IMR-90 (cell line): Measurements from ENCODE around the gene ADAMTS9. TPM values are rescaled to one million over a fixed set of nuclear protein-coding genes. Genes with fewer than 3 reads are reported as not detected.
A peak's percentile ranks its signal among the peaks of the same experiment; 100 is the strongest.

Source experiments
- ATAC-seq: fragments of 200-7000 bp; cut with Tn5 transposase; 2 replicates; pipeline ENCODE4 v1.9.1; 2020; ENCODE audit warnings: low read depth, mild to moderate bottlenecking, moderate library complexity
- BruUV-seq: library from RNA; stranded (reverse); fragments of 400-500 nt; replicated peaks from 2 replicates; lab custom pipeline; 2021; lab: Mats Ljungman, UMichigan
- CTCF ChIA-PET: fragments of 300-600 bp; formaldehyde crosslinking; extraction: SDS; loops from one replicate; lab custom pipeline; 2021; ENCODE audit warnings: antibody characterized with exemption; lab: Yijun Ruan, JAX
- POLR2A ChIA-PET: fragments of 300-600 bp; sonication (Branson Sonifier 250); formaldehyde crosslinking; loops from one replicate; lab custom pipeline; 2022; ENCODE audit warnings: antibody characterized with exemption; ENCODE audit not compliant: unreplicated experiment; lab: Charles Lee
- DNase-seq: peaks from one replicate; pipeline ENCODE4 v3.0.0; 2013
- H2AFZ ChIP-seq: replicated peaks from 2 replicates; pipeline ENCODE3; 2013; ENCODE audit warnings: low read length, mild to moderate bottlenecking; ENCODE audit not compliant: poor library complexity
- H2AK5ac ChIP-seq: 2 replicates; pipeline ENCODE4 v1.6.1; 2013; ENCODE audit warnings: low read depth, low read length, inconsistent platforms
- H2AK9ac ChIP-seq: replicated peaks from 2 replicates; pipeline ENCODE3; 2013; ENCODE audit warnings: mild to moderate bottlenecking, low read depth, low read length, moderate library complexity; ENCODE audit not compliant: poor library complexity
- H2BK120ac ChIP-seq: 2 replicates; pipeline ENCODE4 v1.6.1; 2013; ENCODE audit warnings: low read depth, low read length, inconsistent platforms
- H2BK15ac ChIP-seq: 3 replicates; pipeline ENCODE4 v1.6.1; 2013; ENCODE audit warnings: low read depth, low read length, inconsistent platforms
- H2BK20ac ChIP-seq: 2 replicates; pipeline ENCODE4 v1.6.1; 2013; ENCODE audit warnings: low read depth, mild to moderate bottlenecking, inconsistent platforms, low read length, moderate library complexity
- H2BK5ac ChIP-seq: 2 replicates; pipeline ENCODE4 v1.6.1; 2013; ENCODE audit warnings: mild to moderate bottlenecking, low read depth, low read length, inconsistent platforms; ENCODE audit not compliant: poor library complexity, severe bottlenecking
- H3K14ac ChIP-seq: replicated peaks from 2 replicates; pipeline ENCODE4 v1.6.1; 2013; ENCODE audit warnings: low read depth, low read length, inconsistent platforms
- H3K18ac ChIP-seq: 2 replicates; pipeline ENCODE4 v1.6.1; 2013; ENCODE audit warnings: low read depth, low read length, control low read depth
- H3K23ac ChIP-seq: 2 replicates; pipeline ENCODE4 v1.6.1; 2013; ENCODE audit warnings: low read depth, low read length, inconsistent platforms
- H3K27ac ChIP-seq: 2 replicates; pipeline ENCODE4 v1.5.1; 2013; ENCODE audit warnings: mild to moderate bottlenecking, control low read depth, low read length; ENCODE audit not compliant: insufficient read depth
- H3K27me3 ChIP-seq: 2 replicates; pipeline ENCODE4 v1.6.1; 2013; ENCODE audit warnings: low read length; ENCODE audit not compliant: control insufficient read depth, insufficient read depth
- H3K36me3 ChIP-seq: 2 replicates; pipeline ENCODE4 v1.6.1; 2013; ENCODE audit warnings: low read length, mixed read lengths; ENCODE audit not compliant: control insufficient read depth, insufficient read depth
- H3K4ac ChIP-seq: 2 replicates; pipeline ENCODE4 v1.6.1; 2013; ENCODE audit warnings: low read depth, low read length, inconsistent platforms
- H3K4me1 ChIP-seq: 2 replicates; pipeline ENCODE4 v1.6.1; 2013; ENCODE audit warnings: low read length, mixed read lengths; ENCODE audit not compliant: control insufficient read depth, insufficient read depth
- H3K4me2 ChIP-seq: 2 replicates; pipeline ENCODE4 v1.6.1; 2013; ENCODE audit warnings: low read depth, mild to moderate bottlenecking, control low read depth, low read length, moderate library complexity
- H3K4me3 ChIP-seq: 2 replicates; pipeline ENCODE4 v1.5.1; 2013; ENCODE audit warnings: low read depth, mild to moderate bottlenecking, control low read depth, low read length, moderate library complexity; ENCODE audit not compliant: insufficient read depth
- H3K56ac ChIP-seq: 2 replicates; pipeline ENCODE4 v1.6.1; 2013; ENCODE audit warnings: low read length, inconsistent platforms; ENCODE audit not compliant: insufficient read depth; ENCODE audit errors: extremely low read depth
- H3K79me1 ChIP-seq, 2 experiments: 2 replicates each; pipeline ENCODE4 v1.6.1; 2013; ENCODE audit warnings: low read length in 2 of 2, inconsistent platforms in 1 of 2, low read depth in 1 of 2
- H3K9ac ChIP-seq: 2 replicates; pipeline ENCODE4 v1.6.1; 2013; ENCODE audit warnings: low read depth, low read length, control low read depth
- H3K9me1 ChIP-seq: 2 replicates; pipeline ENCODE4 v1.6.1; 2013; ENCODE audit warnings: low read length, inconsistent platforms; ENCODE audit not compliant: insufficient read depth
- H3K9me3 ChIP-seq: 2 replicates; pipeline ENCODE4 v1.6.1; 2013; ENCODE audit warnings: low read length; ENCODE audit not compliant: control insufficient read depth, insufficient read depth
- H4K20me1 ChIP-seq: 2 replicates; pipeline ENCODE4 v1.6.1; 2013; ENCODE audit warnings: low read length, inconsistent platforms; ENCODE audit not compliant: insufficient read depth
- H4K5ac ChIP-seq: 2 replicates; pipeline ENCODE4 v1.6.1; 2013; ENCODE audit warnings: mild to moderate bottlenecking, low read depth, low read length, control low read depth
- H4K8ac ChIP-seq, 2 experiments: 2 replicates each; pipeline ENCODE4 v1.6.1; 2013; ENCODE audit warnings: low read depth in 2 of 2, low read length in 2 of 2, control low read depth in 1 of 2, inconsistent platforms in 1 of 2
- H4K91ac ChIP-seq: 2 replicates; pipeline ENCODE4 v1.6.1; 2013; ENCODE audit warnings: low read depth, low read length, inconsistent platforms; ENCODE audit not compliant: insufficient read depth
- BHLHE40 ChIP-seq: fragments of 150-350 bp; IDR thresholded peaks from 2 replicates; pipeline ENCODE4 v1.6.1; 2016; ENCODE audit warnings: mild to moderate bottlenecking, low read depth, low read length
- CHD1 ChIP-seq: IDR thresholded peaks from 2 replicates; pipeline ENCODE4 v1.6.1; 2012; ENCODE audit warnings: low read depth, low read length, improper control_type of control experiment
- FOS ChIP-seq: fragments of 150-350 bp; IDR thresholded peaks from 2 replicates; pipeline ENCODE4 v1.6.1; 2016; ENCODE audit warnings: low read depth, low read length
- MAZ ChIP-seq: IDR thresholded peaks from 2 replicates; pipeline ENCODE4 v1.6.1; 2012; ENCODE audit warnings: low read depth, mild to moderate bottlenecking, low read length, improper control_type of control experiment, moderate library complexity, borderline replicate concordance
- POLR2A ChIP-seq: IDR thresholded peaks from 2 replicates; pipeline ENCODE4 v1.6.1; 2012; ENCODE audit warnings: mild to moderate bottlenecking, low read depth, low read length
- RFX5 ChIP-seq: IDR thresholded peaks from 2 replicates; pipeline ENCODE4 v1.8.0; 2012; ENCODE audit warnings: low read depth, mild to moderate bottlenecking, low read length, moderate library complexity
- SMC3 ChIP-seq: fragments of 150-350 bp; IDR thresholded peaks from 2 replicates; pipeline ENCODE4 v1.6.1; 2016; ENCODE audit warnings: low read depth, mild to moderate bottlenecking, antibody characterized with exemption, low read length, moderate library complexity
- WGBS, 2 experiments: methylation state at CpG; one replicate each; pipeline versions ENCODE4 v1.1.5 to v1.1.7; 2013; ENCODE audit warnings: missing lambda C conversion rate in 2 of 2; ENCODE audit not compliant: insufficient read length in 1 of 2; ENCODE audit errors: extremely low coverage in 2 of 2; 5-methylcytosine and 5-hydroxymethylcytosine counted together
- dilution Hi-C: fragments of 300-500 bp; cut with HindIII; formaldehyde crosslinking; loops from one replicate; pipeline ENCODE4 v1.14.3; 2018; ENCODE audit warnings: low sequenced_read_pairs; ENCODE audit not compliant: unreplicated experiment
- in situ Hi-C: fragments of 300-500 bp; cut with MboI; formaldehyde crosslinking; loops from 3 replicates; pipeline ENCODE4 v1.14.3; 2019; ENCODE audit warnings: low sequenced_read_pairs, inconsistent platforms, mixed read lengths
- intact Hi-C: fragments of 100-400 bp; cut with micrococcal nuclease; formaldehyde crosslinking; loops from 2 replicates; pipeline ENCODE4 v1.10.0; 2022
- polyA plus RNA-seq, 3 experiments: library from polyadenylated mRNA; depleted of rRNA; stranded (reverse); fragments of >200 nt; gene quantifications; 2 replicates each; pipeline ENCODE4 v1.2.3, GENCODE V29; 2012; ENCODE audit warnings: low replicate concordance in 1 of 3
- total RNA-seq: library from RNA; depleted of rRNA; stranded (reverse); fragments of >200 nt; gene quantifications from 2 replicates; pipeline ENCODE4 v1.2.3, GENCODE V29; 2012
- TF ChIP-seq, protein P1 (sequence below): conservative IDR thresholded peaks from 2 replicates; pipeline ENCODE4 v1.5.1; 2012; ENCODE audit warnings: mild to moderate bottlenecking, low read depth, low read length, improper control_type of control experiment
- TF ChIP-seq, protein P2 (sequence below): fragments of 150-350 bp; IDR thresholded peaks from 2 replicates; pipeline ENCODE4 v1.6.1; 2016; ENCODE audit warnings: low read depth, mild to moderate bottlenecking, low read length, moderate library complexity, borderline replicate concordance

The ADAMTS9 gene
- total and polyA plus RNA-seq, 2 of the 4 experiments (the other 2 are of a cell fraction), result 0.55 to 1.1 TPM

DNA sequence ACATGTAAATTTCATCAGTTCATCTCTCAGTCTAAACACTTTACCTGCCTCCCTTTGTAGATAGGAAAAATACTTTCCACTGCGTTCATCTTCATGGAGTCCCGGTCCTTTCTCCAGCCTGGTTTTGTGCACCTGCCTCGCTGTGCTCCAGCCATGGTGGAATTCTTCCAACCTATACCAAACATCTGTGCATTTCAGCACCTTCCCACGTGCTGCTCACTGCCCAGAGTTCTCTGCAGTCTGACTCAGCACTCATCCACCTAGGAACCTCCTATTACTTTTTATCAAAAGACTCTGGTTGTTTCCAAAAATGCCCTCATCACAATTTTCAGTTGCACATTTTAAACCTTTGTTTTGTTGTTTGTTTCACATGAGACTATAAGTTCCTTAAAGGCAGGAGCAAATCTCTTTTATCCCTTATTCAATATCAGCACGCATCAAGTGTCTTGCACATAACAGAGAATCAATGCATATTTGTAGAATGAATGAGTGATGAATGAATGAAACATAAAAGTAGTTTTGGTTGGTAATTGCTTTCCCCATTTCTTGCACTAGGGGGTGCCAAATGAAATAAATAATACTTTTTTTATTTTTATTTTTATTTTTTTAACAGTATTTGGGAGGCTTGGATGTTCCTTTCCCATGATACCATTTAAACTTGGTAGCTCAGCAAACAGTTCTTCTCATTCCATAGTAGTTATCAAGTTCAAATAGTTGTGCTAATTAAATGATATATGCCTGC is 30.2 kb upstream of the ADAMTS9 start:
- no peaks in the 10 kb centered on the region for H3K36me3 ChIP-seq
- no peak overlapping the region for H2BK20ac ChIP-seq
- no peaks in the 10 kb centered on the region for H3K4me1 ChIP-seq
- ChIA-PET POLR2A (no interaction called here), CTCF (interaction anchor here (0.7 to 1.1 kb wide), 2 partner anchors 185 to 1231 kb away, joined by 3 read pairs; no protein-coding TSS in a partner anchor)
- H2BK5ac ChIP-seq, result no peak overlapping the region
- 50% methylated on average over 2 of the region's 5 CpGs; no CpG with 5 or more reads in 1 of the 2 experiments for WGBS, 2 experiments
- no peak overlapping the region for H2AK5ac ChIP-seq
- in situ Hi-C loops (no loop called here), dilution Hi-C loops (no loop called here), intact Hi-C loops (no loop called here)
- no peaks in the 10 kb centered on the region for H3K79me1 ChIP-seq
- H4K91ac ChIP-seq, result no peak overlapping the region
- no peak overlapping the region for H2AK9ac ChIP-seq
- H3K4ac ChIP-seq, result no peak overlapping the region
- no peak overlapping the region for H3K14ac ChIP-seq
- no peak overlapping the region for H3K23ac ChIP-seq
- no peak overlapping the region for H3K18ac ChIP-seq
- no peaks in the 10 kb centered on the region for H3K27me3 ChIP-seq
- H3K4me2 ChIP-seq, result no peak overlapping the region
- no peak overlapping the region for H2BK15ac ChIP-seq
- DNase-seq (no peak), ATAC-seq (peak; percentile 14; the same call in 1 of the 2 replicates)
- no peaks in the 10 kb centered on the region for H3K9me1 ChIP-seq
- no peak overlapping the region for H4K8ac ChIP-seq
- no peak overlapping the region for H2BK120ac ChIP-seq
- H3K56ac ChIP-seq, result no peak overlapping the region
- no peak overlapping the region for H4K5ac ChIP-seq
- H2AFZ ChIP-seq, result no peak overlapping the region
- no peak overlapping the region for H3K9ac ChIP-seq
- H3K4me3 ChIP-seq, result no peak overlapping the region
- H3K27ac ChIP-seq, result no peak overlapping the region
- TF ChIP-seq MAZ (no peak), SMC3 (peak; percentile 26; the same call in 1 of the 2 replicates), FOS (no peak), BHLHE40 (no peak), CHD1 (no peak), RFX5 (no peak), POLR2A (no peak)
- TF ChIP-seq, protein P1, sequence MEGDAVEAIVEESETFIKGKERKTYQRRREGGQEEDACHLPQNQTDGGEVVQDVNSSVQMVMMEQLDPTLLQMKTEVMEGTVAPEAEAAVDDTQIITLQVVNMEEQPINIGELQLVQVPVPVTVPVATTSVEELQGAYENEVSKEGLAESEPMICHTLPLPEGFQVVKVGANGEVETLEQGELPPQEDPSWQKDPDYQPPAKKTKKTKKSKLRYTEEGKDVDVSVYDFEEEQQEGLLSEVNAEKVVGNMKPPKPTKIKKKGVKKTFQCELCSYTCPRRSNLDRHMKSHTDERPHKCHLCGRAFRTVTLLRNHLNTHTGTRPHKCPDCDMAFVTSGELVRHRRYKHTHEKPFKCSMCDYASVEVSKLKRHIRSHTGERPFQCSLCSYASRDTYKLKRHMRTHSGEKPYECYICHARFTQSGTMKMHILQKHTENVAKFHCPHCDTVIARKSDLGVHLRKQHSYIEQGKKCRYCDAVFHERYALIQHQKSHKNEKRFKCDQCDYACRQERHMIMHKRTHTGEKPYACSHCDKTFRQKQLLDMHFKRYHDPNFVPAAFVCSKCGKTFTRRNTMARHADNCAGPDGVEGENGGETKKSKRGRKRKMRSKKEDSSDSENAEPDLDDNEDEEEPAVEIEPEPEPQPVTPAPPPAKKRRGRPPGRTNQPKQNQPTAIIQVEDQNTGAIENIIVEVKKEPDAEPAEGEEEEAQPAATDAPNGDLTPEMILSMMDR, result peak; percentile 48
- TF ChIP-seq, protein P2, sequence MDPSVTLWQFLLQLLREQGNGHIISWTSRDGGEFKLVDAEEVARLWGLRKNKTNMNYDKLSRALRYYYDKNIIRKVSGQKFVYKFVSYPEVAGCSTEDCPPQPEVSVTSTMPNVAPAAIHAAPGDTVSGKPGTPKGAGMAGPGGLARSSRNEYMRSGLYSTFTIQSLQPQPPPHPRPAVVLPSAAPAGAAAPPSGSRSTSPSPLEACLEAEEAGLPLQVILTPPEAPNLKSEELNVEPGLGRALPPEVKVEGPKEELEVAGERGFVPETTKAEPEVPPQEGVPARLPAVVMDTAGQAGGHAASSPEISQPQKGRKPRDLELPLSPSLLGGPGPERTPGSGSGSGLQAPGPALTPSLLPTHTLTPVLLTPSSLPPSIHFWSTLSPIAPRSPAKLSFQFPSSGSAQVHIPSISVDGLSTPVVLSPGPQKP, result no peak
- no peaks in the 10 kb centered on the region for H3K9me3 ChIP-seq
- no peaks in the 10 kb centered on the region for H4K20me1 ChIP-seq
- BruUV-seq, result no TSS peak
